IMR-90 (cell line): Measurements from ENCODE around the gene ZNF277. TPM values are rescaled to one million over a fixed set of nuclear protein-coding genes. Genes with fewer than 3 reads are reported as not detected.
A peak's percentile ranks its signal among the peaks of the same experiment; 100 is the strongest.

Experiments used
- ATAC-seq: fragments of 200-7000 bp; cut with Tn5 transposase; 2 replicates; pipeline ENCODE4 v1.9.1; 2020; ENCODE audit warnings: low read depth, mild to moderate bottlenecking, moderate library complexity
- BruUV-seq: library from RNA; stranded (reverse); fragments of 400-500 nt; replicated peaks from 2 replicates; lab custom pipeline; 2021; lab: Mats Ljungman, UMichigan
- CTCF ChIA-PET: fragments of 300-600 bp; formaldehyde crosslinking; extraction: SDS; loops from one replicate; lab custom pipeline; 2021; ENCODE audit warnings: antibody characterized with exemption; lab: Yijun Ruan, JAX
- POLR2A ChIA-PET: fragments of 300-600 bp; sonication (Branson Sonifier 250); formaldehyde crosslinking; loops from one replicate; lab custom pipeline; 2022; ENCODE audit warnings: antibody characterized with exemption; ENCODE audit not compliant: unreplicated experiment; lab: Charles Lee
- DNase-seq: peaks from one replicate; pipeline ENCODE4 v3.0.0; 2013
- H2AFZ ChIP-seq: replicated peaks from 2 replicates; pipeline ENCODE3; 2013; ENCODE audit warnings: low read length, mild to moderate bottlenecking; ENCODE audit not compliant: poor library complexity
- H2AK5ac ChIP-seq: 2 replicates; pipeline ENCODE4 v1.6.1; 2013; ENCODE audit warnings: low read depth, low read length, inconsistent platforms
- H2AK9ac ChIP-seq: replicated peaks from 2 replicates; pipeline ENCODE3; 2013; ENCODE audit warnings: mild to moderate bottlenecking, low read depth, low read length, moderate library complexity; ENCODE audit not compliant: poor library complexity
- H2BK120ac ChIP-seq: 2 replicates; pipeline ENCODE4 v1.6.1; 2013; ENCODE audit warnings: low read depth, low read length, inconsistent platforms
- H2BK15ac ChIP-seq: 3 replicates; pipeline ENCODE4 v1.6.1; 2013; ENCODE audit warnings: low read depth, low read length, inconsistent platforms
- H2BK20ac ChIP-seq: 2 replicates; pipeline ENCODE4 v1.6.1; 2013; ENCODE audit warnings: low read depth, mild to moderate bottlenecking, inconsistent platforms, low read length, moderate library complexity
- H2BK5ac ChIP-seq: 2 replicates; pipeline ENCODE4 v1.6.1; 2013; ENCODE audit warnings: mild to moderate bottlenecking, low read depth, low read length, inconsistent platforms; ENCODE audit not compliant: poor library complexity, severe bottlenecking
- H3K14ac ChIP-seq: replicated peaks from 2 replicates; pipeline ENCODE4 v1.6.1; 2013; ENCODE audit warnings: low read depth, low read length, inconsistent platforms
- H3K18ac ChIP-seq: 2 replicates; pipeline ENCODE4 v1.6.1; 2013; ENCODE audit warnings: low read depth, low read length, control low read depth
- H3K23ac ChIP-seq: 2 replicates; pipeline ENCODE4 v1.6.1; 2013; ENCODE audit warnings: low read depth, low read length, inconsistent platforms
- H3K27ac ChIP-seq: 2 replicates; pipeline ENCODE4 v1.5.1; 2013; ENCODE audit warnings: mild to moderate bottlenecking, control low read depth, low read length; ENCODE audit not compliant: insufficient read depth
- H3K27me3 ChIP-seq: 2 replicates; pipeline ENCODE4 v1.6.1; 2013; ENCODE audit warnings: low read length; ENCODE audit not compliant: control insufficient read depth, insufficient read depth
- H3K36me3 ChIP-seq: 2 replicates; pipeline ENCODE4 v1.6.1; 2013; ENCODE audit warnings: low read length, mixed read lengths; ENCODE audit not compliant: control insufficient read depth, insufficient read depth
- H3K4ac ChIP-seq: 2 replicates; pipeline ENCODE4 v1.6.1; 2013; ENCODE audit warnings: low read depth, low read length, inconsistent platforms
- H3K4me1 ChIP-seq: 2 replicates; pipeline ENCODE4 v1.6.1; 2013; ENCODE audit warnings: low read length, mixed read lengths; ENCODE audit not compliant: control insufficient read depth, insufficient read depth
- H3K4me2 ChIP-seq: 2 replicates; pipeline ENCODE4 v1.6.1; 2013; ENCODE audit warnings: low read depth, mild to moderate bottlenecking, control low read depth, low read length, moderate library complexity
- H3K4me3 ChIP-seq: 2 replicates; pipeline ENCODE4 v1.5.1; 2013; ENCODE audit warnings: low read depth, mild to moderate bottlenecking, control low read depth, low read length, moderate library complexity; ENCODE audit not compliant: insufficient read depth
- H3K56ac ChIP-seq: 2 replicates; pipeline ENCODE4 v1.6.1; 2013; ENCODE audit warnings: low read length, inconsistent platforms; ENCODE audit not compliant: insufficient read depth; ENCODE audit errors: extremely low read depth
- H3K79me1 ChIP-seq, 2 experiments: 2 replicates each; pipeline ENCODE4 v1.6.1; 2013; ENCODE audit warnings: low read length in 2 of 2, inconsistent platforms in 1 of 2, low read depth in 1 of 2
- H3K9ac ChIP-seq: 2 replicates; pipeline ENCODE4 v1.6.1; 2013; ENCODE audit warnings: low read depth, low read length, control low read depth
- H3K9me1 ChIP-seq: 2 replicates; pipeline ENCODE4 v1.6.1; 2013; ENCODE audit warnings: low read length, inconsistent platforms; ENCODE audit not compliant: insufficient read depth
- H3K9me3 ChIP-seq: 2 replicates; pipeline ENCODE4 v1.6.1; 2013; ENCODE audit warnings: low read length; ENCODE audit not compliant: control insufficient read depth, insufficient read depth
- H4K20me1 ChIP-seq: 2 replicates; pipeline ENCODE4 v1.6.1; 2013; ENCODE audit warnings: low read length, inconsistent platforms; ENCODE audit not compliant: insufficient read depth
- H4K5ac ChIP-seq: 2 replicates; pipeline ENCODE4 v1.6.1; 2013; ENCODE audit warnings: mild to moderate bottlenecking, low read depth, low read length, control low read depth
- H4K8ac ChIP-seq, 2 experiments: 2 replicates each; pipeline ENCODE4 v1.6.1; 2013; ENCODE audit warnings: low read depth in 2 of 2, low read length in 2 of 2, control low read depth in 1 of 2, inconsistent platforms in 1 of 2
- H4K91ac ChIP-seq: 2 replicates; pipeline ENCODE4 v1.6.1; 2013; ENCODE audit warnings: low read depth, low read length, inconsistent platforms; ENCODE audit not compliant: insufficient read depth
- BHLHE40 ChIP-seq: fragments of 150-350 bp; IDR thresholded peaks from 2 replicates; pipeline ENCODE4 v1.6.1; 2016; ENCODE audit warnings: mild to moderate bottlenecking, low read depth, low read length
- CHD1 ChIP-seq: IDR thresholded peaks from 2 replicates; pipeline ENCODE4 v1.6.1; 2012; ENCODE audit warnings: low read depth, low read length, improper control_type of control experiment
- FOS ChIP-seq: fragments of 150-350 bp; IDR thresholded peaks from 2 replicates; pipeline ENCODE4 v1.6.1; 2016; ENCODE audit warnings: low read depth, low read length
- MAFK ChIP-seq: IDR thresholded peaks from 2 replicates; pipeline ENCODE4 v1.6.1; 2012; ENCODE audit warnings: low read depth, low read length, improper control_type of control experiment
- MAZ ChIP-seq: IDR thresholded peaks from 2 replicates; pipeline ENCODE4 v1.6.1; 2012; ENCODE audit warnings: low read depth, mild to moderate bottlenecking, low read length, improper control_type of control experiment, moderate library complexity, borderline replicate concordance
- NFE2L2 ChIP-seq: fragments of 150-350 bp; IDR thresholded peaks from 2 replicates; pipeline ENCODE4 v1.6.1; 2016; ENCODE audit warnings: low read depth, mild to moderate bottlenecking, low read length
- POLR2A ChIP-seq: IDR thresholded peaks from 2 replicates; pipeline ENCODE4 v1.6.1; 2012; ENCODE audit warnings: mild to moderate bottlenecking, low read depth, low read length
- RAD21 ChIP-seq: IDR thresholded peaks from 2 replicates; pipeline ENCODE4 v1.6.1; 2012; ENCODE audit warnings: low read length, improper control_type of control experiment
- RCOR1 ChIP-seq: IDR thresholded peaks from 2 replicates; pipeline ENCODE4 v1.6.1; 2012; ENCODE audit warnings: mild to moderate bottlenecking, low read length, improper control_type of control experiment; ENCODE audit not compliant: insufficient replicate concordance
- RFX5 ChIP-seq: IDR thresholded peaks from 2 replicates; pipeline ENCODE4 v1.8.0; 2012; ENCODE audit warnings: low read depth, mild to moderate bottlenecking, low read length, moderate library complexity
- WGBS, 2 experiments: methylation state at CpG; one replicate each; pipeline versions ENCODE4 v1.1.5 to v1.1.7; 2013; ENCODE audit warnings: missing lambda C conversion rate in 2 of 2; ENCODE audit not compliant: insufficient read length in 1 of 2; ENCODE audit errors: extremely low coverage in 2 of 2; 5-methylcytosine and 5-hydroxymethylcytosine counted together
- dilution Hi-C: fragments of 300-500 bp; cut with HindIII; formaldehyde crosslinking; loops from one replicate; pipeline ENCODE4 v1.14.3; 2018; ENCODE audit warnings: low sequenced_read_pairs; ENCODE audit not compliant: unreplicated experiment
- in situ Hi-C: fragments of 300-500 bp; cut with MboI; formaldehyde crosslinking; loops from 3 replicates; pipeline ENCODE4 v1.14.3; 2019; ENCODE audit warnings: low sequenced_read_pairs, inconsistent platforms, mixed read lengths
- intact Hi-C: fragments of 100-400 bp; cut with micrococcal nuclease; formaldehyde crosslinking; loops from 2 replicates; pipeline ENCODE4 v1.10.0; 2022
- polyA plus RNA-seq, 3 experiments: library from polyadenylated mRNA; depleted of rRNA; stranded (reverse); fragments of >200 nt; gene quantifications; 2 replicates each; pipeline ENCODE4 v1.2.3, GENCODE V29; 2012; ENCODE audit warnings: low replicate concordance in 1 of 3
- total RNA-seq: library from RNA; depleted of rRNA; stranded (reverse); fragments of >200 nt; gene quantifications from 2 replicates; pipeline ENCODE4 v1.2.3, GENCODE V29; 2012
- TF ChIP-seq, protein P1 (sequence below): fragments of 150-350 bp; IDR thresholded peaks from 2 replicates; pipeline ENCODE4 v1.6.1; 2016; ENCODE audit warnings: low read depth, mild to moderate bottlenecking, low read length, moderate library complexity, borderline replicate concordance
- TF ChIP-seq, protein P2 (sequence below): conservative IDR thresholded peaks from 2 replicates; pipeline ENCODE4 v1.5.1; 2012; ENCODE audit warnings: mild to moderate bottlenecking, low read depth, low read length, improper control_type of control experiment

The ZNF277 gene
- total and polyA plus RNA-seq, 2 of the 4 experiments (the other 2 are of a cell fraction) = 7.3 to 21.3 TPM

DNA sequence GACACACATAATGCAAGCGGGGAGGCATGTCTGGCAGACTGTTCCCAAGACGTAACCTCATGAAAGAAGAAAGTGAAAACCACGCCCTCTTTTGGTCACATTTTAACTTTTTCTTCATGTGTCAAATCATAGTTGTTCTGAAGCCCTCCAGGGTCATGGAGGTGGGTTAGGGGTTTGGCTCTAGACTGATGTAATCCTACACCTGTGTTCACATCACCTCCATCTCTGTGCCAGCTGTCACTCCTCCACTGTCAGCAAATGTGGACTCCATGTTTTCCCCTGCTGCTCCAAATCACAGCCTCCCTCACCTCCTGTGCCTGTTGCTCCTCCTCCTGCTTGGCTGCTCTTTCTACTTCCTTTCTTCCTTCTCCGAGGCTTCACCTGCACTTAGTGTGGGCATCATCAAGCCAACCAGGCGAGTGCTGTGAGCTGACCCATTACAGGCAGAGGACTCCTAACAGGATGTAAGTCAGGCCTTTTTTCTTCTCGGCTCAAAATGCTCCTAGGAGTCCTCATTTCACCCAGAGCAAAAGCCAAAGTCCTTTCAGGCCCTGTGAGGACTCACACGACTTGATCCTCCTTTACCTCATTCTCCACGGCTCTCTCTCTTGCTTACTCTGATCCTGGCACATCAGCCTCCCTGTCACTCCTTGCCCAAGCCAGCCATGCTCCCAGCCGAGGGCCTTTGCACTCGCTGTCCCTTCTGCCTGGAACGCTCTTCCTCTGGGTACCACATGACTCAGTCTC is 177.3 kb downstream of the ZNF277 start:
- H3K23ac ChIP-seq = no peak overlapping the region
- in situ Hi-C loops (no loop called here), dilution Hi-C loops (no loop called here), intact Hi-C loops (no loop called here)
- no peak overlapping the region for H3K56ac ChIP-seq
- H3K27me3 ChIP-seq = 0 out of 2 replicates have a peak, but pooled peaks cover under 1% of the 10 kb centered on the region
- H2AFZ ChIP-seq = peak overlapping the region; percentile 23
- H2BK120ac ChIP-seq = no peak overlapping the region
- H3K4me3 ChIP-seq = no peak overlapping the region
- no peak overlapping the region for H2AK5ac ChIP-seq
- H3K79me1 ChIP-seq = no peaks in the 10 kb centered on the region
- no peaks in the 10 kb centered on the region for H3K36me3 ChIP-seq
- no peak overlapping the region for H2BK5ac ChIP-seq
- CTCF ChIA-PET = no interaction called here
- no peak for ATAC-seq
- H2BK15ac ChIP-seq = no peak overlapping the region
- H4K91ac ChIP-seq = no peak overlapping the region
- H2AK9ac ChIP-seq = no peak overlapping the region
- no TSS peak for BruUV-seq
- no peak overlapping the region for H3K4ac ChIP-seq
- H3K27ac ChIP-seq = no peak overlapping the region
- no peaks in the 10 kb centered on the region for H4K20me1 ChIP-seq
- H4K5ac ChIP-seq = no peak overlapping the region
- DNase-seq = no peak
- no peaks in the 10 kb centered on the region for H3K9me1 ChIP-seq
- no peak overlapping the region for H3K14ac ChIP-seq
- no peak overlapping the region for H2BK20ac ChIP-seq
- H4K8ac ChIP-seq = no peak overlapping the region
- no peak overlapping the region for H3K4me2 ChIP-seq
- no peaks in the 10 kb centered on the region for H3K4me1 ChIP-seq
- H3K9ac ChIP-seq = no peak overlapping the region
- no peak for TF ChIP-seq BHLHE40
- no peak for TF ChIP-seq RAD21
- no peak for TF ChIP-seq POLR2A
- TF ChIP-seq FOS = no peak
- no peak for TF ChIP-seq CHD1
- TF ChIP-seq RCOR1 = no peak
- TF ChIP-seq RFX5 = no peak
- no peak for TF ChIP-seq MAFK
- no peak for TF ChIP-seq NFE2L2
- TF ChIP-seq, protein P1, sequence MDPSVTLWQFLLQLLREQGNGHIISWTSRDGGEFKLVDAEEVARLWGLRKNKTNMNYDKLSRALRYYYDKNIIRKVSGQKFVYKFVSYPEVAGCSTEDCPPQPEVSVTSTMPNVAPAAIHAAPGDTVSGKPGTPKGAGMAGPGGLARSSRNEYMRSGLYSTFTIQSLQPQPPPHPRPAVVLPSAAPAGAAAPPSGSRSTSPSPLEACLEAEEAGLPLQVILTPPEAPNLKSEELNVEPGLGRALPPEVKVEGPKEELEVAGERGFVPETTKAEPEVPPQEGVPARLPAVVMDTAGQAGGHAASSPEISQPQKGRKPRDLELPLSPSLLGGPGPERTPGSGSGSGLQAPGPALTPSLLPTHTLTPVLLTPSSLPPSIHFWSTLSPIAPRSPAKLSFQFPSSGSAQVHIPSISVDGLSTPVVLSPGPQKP = no peak
- TF ChIP-seq, protein P2, sequence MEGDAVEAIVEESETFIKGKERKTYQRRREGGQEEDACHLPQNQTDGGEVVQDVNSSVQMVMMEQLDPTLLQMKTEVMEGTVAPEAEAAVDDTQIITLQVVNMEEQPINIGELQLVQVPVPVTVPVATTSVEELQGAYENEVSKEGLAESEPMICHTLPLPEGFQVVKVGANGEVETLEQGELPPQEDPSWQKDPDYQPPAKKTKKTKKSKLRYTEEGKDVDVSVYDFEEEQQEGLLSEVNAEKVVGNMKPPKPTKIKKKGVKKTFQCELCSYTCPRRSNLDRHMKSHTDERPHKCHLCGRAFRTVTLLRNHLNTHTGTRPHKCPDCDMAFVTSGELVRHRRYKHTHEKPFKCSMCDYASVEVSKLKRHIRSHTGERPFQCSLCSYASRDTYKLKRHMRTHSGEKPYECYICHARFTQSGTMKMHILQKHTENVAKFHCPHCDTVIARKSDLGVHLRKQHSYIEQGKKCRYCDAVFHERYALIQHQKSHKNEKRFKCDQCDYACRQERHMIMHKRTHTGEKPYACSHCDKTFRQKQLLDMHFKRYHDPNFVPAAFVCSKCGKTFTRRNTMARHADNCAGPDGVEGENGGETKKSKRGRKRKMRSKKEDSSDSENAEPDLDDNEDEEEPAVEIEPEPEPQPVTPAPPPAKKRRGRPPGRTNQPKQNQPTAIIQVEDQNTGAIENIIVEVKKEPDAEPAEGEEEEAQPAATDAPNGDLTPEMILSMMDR = no peak
- no peak for TF ChIP-seq MAZ
- WGBS, 2 experiments = 73% methylated on average over 6 of the region's 11 CpGs; no CpG with 5 or more reads in 1 of the 2 experiments
- POLR2A ChIA-PET = no interaction called here
- H3K9me3 ChIP-seq = no peaks in the 10 kb centered on the region
- no peak overlapping the region for H3K18ac ChIP-seq
